ENCODE data around the gene FAM3D. TPM values are rescaled to one million over a fixed set of nuclear protein-coding genes. Genes with fewer than 3 reads are reported as not detected.

The FAM3D gene
- total RNA-seq, 1 donor from 2014 or later: not detected

DNA sequence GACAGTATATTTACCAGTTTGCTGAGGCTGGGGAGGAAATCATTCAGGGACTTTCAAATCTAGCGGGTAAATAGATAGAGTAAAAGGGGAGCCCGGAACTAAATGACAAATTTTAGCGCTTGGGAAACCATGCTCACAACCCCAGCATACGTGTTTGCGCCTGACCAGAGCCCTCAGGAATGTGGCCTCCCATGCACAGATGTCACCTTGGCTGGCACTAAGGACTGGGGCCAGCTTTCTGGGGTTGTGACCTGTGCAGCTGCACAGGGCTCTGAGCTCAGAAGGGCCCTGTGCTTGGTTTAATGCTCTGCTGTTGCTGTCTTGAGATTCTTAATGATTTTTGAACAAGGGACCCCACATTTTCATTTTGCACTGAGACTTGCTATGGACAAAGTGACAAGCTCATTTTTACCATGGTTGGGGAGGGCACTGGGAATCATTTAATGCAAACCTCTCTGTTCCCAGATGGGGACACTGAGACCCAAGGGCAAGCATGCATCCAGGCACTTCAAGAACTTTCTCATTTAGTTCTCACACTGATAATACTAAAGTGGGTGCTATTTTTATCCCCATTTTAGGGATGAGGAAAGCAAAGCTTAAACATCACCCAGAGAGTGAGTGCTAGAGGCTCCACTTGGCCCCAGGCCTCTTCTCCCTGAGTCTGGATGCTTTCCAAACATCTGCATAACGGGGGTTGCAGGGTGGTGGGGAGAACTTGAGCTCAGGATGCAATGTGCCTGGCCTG lies 45.3 kb downstream of the FAM3D start:
- Mint-ChIP-seq H3K4me3 (ENCODE audit: unreplicated experiment) (no peak overlapping the region), H3K36me3 (ENCODE audit: low read depth, unreplicated experiment) (no peaks in the 10 kb centered on the region), H3K9me3 (ENCODE audit: unreplicated experiment) (no peaks in the 10 kb centered on the region), H3K27ac (ENCODE audit: unreplicated experiment) (no peak overlapping the region), H3K27me3 (ENCODE audit: unreplicated experiment) (no peaks in the 10 kb centered on the region), H3K4me1 (ENCODE audit: unreplicated experiment) (no peaks in the 10 kb centered on the region)
- no peak for DNase-seq (ENCODE audit: low spot score)
- TF ChIP-seq, protein P1, sequence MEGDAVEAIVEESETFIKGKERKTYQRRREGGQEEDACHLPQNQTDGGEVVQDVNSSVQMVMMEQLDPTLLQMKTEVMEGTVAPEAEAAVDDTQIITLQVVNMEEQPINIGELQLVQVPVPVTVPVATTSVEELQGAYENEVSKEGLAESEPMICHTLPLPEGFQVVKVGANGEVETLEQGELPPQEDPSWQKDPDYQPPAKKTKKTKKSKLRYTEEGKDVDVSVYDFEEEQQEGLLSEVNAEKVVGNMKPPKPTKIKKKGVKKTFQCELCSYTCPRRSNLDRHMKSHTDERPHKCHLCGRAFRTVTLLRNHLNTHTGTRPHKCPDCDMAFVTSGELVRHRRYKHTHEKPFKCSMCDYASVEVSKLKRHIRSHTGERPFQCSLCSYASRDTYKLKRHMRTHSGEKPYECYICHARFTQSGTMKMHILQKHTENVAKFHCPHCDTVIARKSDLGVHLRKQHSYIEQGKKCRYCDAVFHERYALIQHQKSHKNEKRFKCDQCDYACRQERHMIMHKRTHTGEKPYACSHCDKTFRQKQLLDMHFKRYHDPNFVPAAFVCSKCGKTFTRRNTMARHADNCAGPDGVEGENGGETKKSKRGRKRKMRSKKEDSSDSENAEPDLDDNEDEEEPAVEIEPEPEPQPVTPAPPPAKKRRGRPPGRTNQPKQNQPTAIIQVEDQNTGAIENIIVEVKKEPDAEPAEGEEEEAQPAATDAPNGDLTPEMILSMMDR (IDR thresholded peaks at IDR 0.05; ENCODE audit: unreplicated experiment): no peak

DNA sequence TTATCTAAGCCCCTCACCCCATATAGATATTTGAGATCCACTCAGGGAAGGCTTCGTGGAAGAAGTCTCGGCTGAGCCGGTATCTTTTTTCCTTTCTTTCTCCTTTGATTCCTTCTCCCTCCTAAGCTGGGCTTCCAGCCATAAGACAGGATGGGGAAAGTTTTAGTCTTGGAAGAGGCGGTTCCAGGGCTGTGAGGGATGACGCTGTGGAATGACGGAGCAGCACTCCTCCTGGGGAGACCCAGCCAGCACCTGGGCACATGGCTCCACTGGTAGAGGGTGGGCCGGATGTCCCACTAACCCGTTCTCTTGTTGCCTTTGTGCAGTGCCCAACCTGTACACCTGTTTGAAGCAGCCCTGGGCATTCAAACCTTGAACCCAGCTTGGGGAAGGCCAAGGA lies 46.2 kb downstream of the FAM3D start:
- Mint-ChIP-seq H3K4me3 (ENCODE audit: unreplicated experiment) (no peak overlapping the region), H3K27me3 (ENCODE audit: unreplicated experiment) (no peaks in the 10 kb centered on the region), H3K27ac (ENCODE audit: unreplicated experiment) (no peak overlapping the region), H3K9me3 (ENCODE audit: unreplicated experiment) (no peaks in the 10 kb centered on the region), H3K4me1 (ENCODE audit: unreplicated experiment) (no peaks in the 10 kb centered on the region), H3K36me3 (ENCODE audit: low read depth, unreplicated experiment) (no peaks in the 10 kb centered on the region)
- no peak for DNase-seq (ENCODE audit: low spot score)
- TF ChIP-seq, protein P1 (IDR thresholded peaks at IDR 0.05; ENCODE audit: unreplicated experiment): no peak

DNA sequence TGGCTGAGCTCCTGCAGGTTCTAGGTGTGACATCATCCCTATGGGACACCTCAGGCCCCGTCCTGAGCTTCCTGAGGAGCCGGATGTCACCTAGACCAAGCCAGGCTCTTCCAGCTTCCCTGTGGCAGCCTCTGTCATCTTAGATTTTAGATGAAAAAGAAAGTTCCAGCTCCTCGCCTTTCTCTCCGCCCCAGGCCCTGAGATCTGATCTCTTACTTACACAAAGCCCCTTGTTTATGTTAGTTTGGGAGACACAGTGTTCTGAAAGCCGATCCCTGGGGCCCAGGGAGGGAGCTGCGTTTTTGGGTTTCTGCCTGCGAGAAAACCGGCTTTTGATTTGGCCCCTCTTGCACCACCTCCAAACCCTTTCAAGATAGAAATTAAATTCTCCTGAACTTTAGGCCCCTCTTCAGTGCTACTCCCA lies 49.2 kb downstream of the FAM3D start:
- no peak for DNase-seq (ENCODE audit: low spot score)
- H3K4me3 Mint-ChIP-seq (ENCODE audit: unreplicated experiment): no peak overlapping the region
- no peaks in the 10 kb centered on the region for H3K9me3 Mint-ChIP-seq (ENCODE audit: unreplicated experiment)
- H3K36me3 Mint-ChIP-seq (ENCODE audit: low read depth, unreplicated experiment): no peaks in the 10 kb centered on the region
- no peak overlapping the region for H3K27ac Mint-ChIP-seq (ENCODE audit: unreplicated experiment)
- H3K27me3 Mint-ChIP-seq (ENCODE audit: unreplicated experiment): no peaks in the 10 kb centered on the region
- TF ChIP-seq, protein P1 (IDR thresholded peaks at IDR 0.05; ENCODE audit: unreplicated experiment): no peak
- no peaks in the 10 kb centered on the region for H3K4me1 Mint-ChIP-seq (ENCODE audit: unreplicated experiment)

DNA sequence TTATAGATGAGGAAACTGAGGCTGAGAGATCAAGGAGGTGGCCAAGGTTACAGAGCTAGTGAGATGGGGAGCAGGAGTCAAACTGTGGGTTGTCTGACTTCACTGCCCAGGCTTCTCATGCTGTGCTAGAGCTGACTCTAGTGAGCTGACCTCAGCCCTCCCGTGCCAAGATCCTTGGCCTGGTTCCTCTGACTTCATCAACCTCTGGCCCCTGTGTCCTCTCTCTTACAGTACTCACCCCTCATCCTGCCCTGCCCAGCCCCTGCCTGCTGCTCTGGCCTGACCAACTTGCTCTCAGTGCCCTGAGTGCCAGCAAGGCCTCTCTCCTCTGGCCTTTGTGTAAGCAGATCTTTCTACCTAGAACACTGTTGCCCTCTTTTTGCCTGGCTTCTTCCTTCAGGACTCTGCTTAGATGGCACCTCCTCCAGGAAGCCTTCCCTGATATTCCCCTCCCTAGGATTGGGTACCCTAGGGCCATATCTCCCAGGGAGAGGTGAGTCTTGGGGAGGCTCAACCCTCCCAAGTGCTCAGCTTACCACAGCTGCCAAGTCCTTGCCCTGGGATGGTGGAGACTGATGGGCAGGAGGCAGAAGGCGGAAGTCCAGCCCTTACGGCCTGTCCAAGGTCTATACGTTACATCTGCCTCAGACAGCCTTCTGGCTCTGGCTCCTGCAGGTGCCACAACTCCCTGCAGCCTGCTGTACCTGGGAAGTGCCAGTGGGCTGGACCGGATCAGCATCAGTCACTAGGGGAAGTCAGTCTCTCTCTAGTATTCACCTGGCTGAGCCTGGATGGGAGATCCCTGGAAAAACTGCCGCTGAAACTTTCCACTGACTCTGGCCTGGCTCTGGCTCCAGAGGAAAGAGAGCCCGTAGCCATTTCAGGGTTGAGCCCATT lies 53.1 kb downstream of the FAM3D start:
- TF ChIP-seq, protein P1 (IDR thresholded peaks at IDR 0.05; ENCODE audit: unreplicated experiment): no peak
- no peaks in the 10 kb centered on the region for H3K36me3 Mint-ChIP-seq (ENCODE audit: low read depth, unreplicated experiment)

DNA sequence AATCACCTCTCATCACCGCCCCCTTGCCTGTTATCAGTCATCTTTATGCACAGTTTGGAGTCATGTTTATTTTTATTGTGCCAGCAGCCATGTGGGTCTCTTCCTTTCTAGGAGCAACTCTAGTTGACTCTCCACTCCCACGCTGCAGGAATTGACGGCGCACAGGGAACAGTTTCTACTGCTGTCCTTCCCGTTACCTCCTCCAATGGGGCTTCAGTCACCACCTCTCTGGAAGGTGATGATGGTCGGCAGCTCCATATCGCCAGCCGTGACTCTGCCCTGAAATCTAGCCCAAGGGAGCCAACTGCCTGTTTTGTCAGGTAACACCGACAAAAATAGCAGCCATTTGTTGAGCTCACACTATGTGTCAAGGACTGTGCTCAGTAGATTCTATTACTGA lies 53.7 kb downstream of the FAM3D start:
- TF ChIP-seq, protein P1 (IDR thresholded peaks at IDR 0.05; ENCODE audit: unreplicated experiment): no peak
- Mint-ChIP-seq H3K4me3 (ENCODE audit: unreplicated experiment) (no peak overlapping the region), H3K36me3 (ENCODE audit: low read depth, unreplicated experiment) (no peaks in the 10 kb centered on the region), H3K27me3 (ENCODE audit: unreplicated experiment) (no peaks in the 10 kb centered on the region), H3K4me1 (ENCODE audit: unreplicated experiment) (no peaks in the 10 kb centered on the region), H3K9me3 (ENCODE audit: unreplicated experiment) (no peaks in the 10 kb centered on the region), H3K27ac (ENCODE audit: unreplicated experiment) (no peak overlapping the region)
- no peak for DNase-seq (ENCODE audit: low spot score)

More for the DNA sequence above, 53.1 kb downstream of the FAM3D start:
- H3K9me3 Mint-ChIP-seq (ENCODE audit: unreplicated experiment): no peaks in the 10 kb centered on the region
- H3K27me3 Mint-ChIP-seq (ENCODE audit: unreplicated experiment): no peaks in the 10 kb centered on the region
- DNase-seq (ENCODE audit: low spot score): no peak
- no peak overlapping the region for H3K4me3 Mint-ChIP-seq (ENCODE audit: unreplicated experiment)
- no peaks in the 10 kb centered on the region for H3K4me1 Mint-ChIP-seq (ENCODE audit: unreplicated experiment)
- H3K27ac Mint-ChIP-seq (ENCODE audit: unreplicated experiment): no peak overlapping the region
